CD4-positive, alpha-beta T cell treated with Interferon alpha-2 for 1 hour (primary cell): ENCODE data around the gene SLC9A8.

Experiments
- DNase-seq, 2 donors: peaks; one replicate each; pipeline ENCODE4 v3.0.0-alpha.2; 2020 to 2022

SLC9A8 gene

GRCh38 chr20:49919461-49919860 is 106.8 kb downstream of the SLC9A8 start:
- no peak for DNase-seq

GRCh38 chr20:49924247-49924646 is 111.6 kb downstream of the SLC9A8 start:
- no peak for DNase-seq

GRCh38 chr20:49925901-49926454 is 113.3 kb downstream of the SLC9A8 start:
- DNase-seq: no peak

GRCh38 chr20:49928411-49929141 is 115.9 kb downstream of the SLC9A8 start:
- peak; percentile 78 to 86 for DNase-seq

GRCh38 chr20:49929142-49929494 is 116.5 kb downstream of the SLC9A8 start:
- no peak for DNase-seq

- DNase-seq: no peak
Measured at GRCh38 chr20:49935746-49936152, 123.1 kb downstream of the SLC9A8 start.

GRCh38 chr20:49936153-49937026 is 123.8 kb downstream of the SLC9A8 start, which contains the start of gene RNF114:
RNF114 (plus strand) TSS chr20:49936397; CDS start chr20:49936413, 16 bp downstream.
- peak; percentile 90 to 94 for DNase-seq

GRCh38 chr20:49937027-49937929 is 124.7 kb downstream of the SLC9A8 start:
- peak in 1 of 2 donors; percentile 27 for DNase-seq

- DNase-seq: no peak
Measured at GRCh38 chr20:49938173-49939163, 125.8 kb downstream of the SLC9A8 start.

- DNase-seq: no peak
Measured at GRCh38 chr20:49941456-49941855, 128.8 kb downstream of the SLC9A8 start.
